D721Med (cell line): ENCODE results near the gene ZNRD2.

ENCODE experiments used
- DNase-seq: peaks from one replicate; pipeline ENCODE4 v3.0.0; 2011; ENCODE audit warnings: low spot score; ENCODE audit not compliant: insufficient read length
- FAIRE-seq: peaks from 2 replicates; lab custom pipeline; 2011; peaks lifted over from hg19 to GRCh38; lab: Jason Lieb, UNC
- TF ChIP-seq, protein P1 (sequence below): IDR thresholded peaks from 2 replicates; pipeline ENCODE4 v1.5.1; 2012; ENCODE audit warnings: mild to moderate bottlenecking, control low read depth; ENCODE audit not compliant: insufficient read depth; ENCODE audit errors: missing control alignments

ZNRD2 gene

DNA sequence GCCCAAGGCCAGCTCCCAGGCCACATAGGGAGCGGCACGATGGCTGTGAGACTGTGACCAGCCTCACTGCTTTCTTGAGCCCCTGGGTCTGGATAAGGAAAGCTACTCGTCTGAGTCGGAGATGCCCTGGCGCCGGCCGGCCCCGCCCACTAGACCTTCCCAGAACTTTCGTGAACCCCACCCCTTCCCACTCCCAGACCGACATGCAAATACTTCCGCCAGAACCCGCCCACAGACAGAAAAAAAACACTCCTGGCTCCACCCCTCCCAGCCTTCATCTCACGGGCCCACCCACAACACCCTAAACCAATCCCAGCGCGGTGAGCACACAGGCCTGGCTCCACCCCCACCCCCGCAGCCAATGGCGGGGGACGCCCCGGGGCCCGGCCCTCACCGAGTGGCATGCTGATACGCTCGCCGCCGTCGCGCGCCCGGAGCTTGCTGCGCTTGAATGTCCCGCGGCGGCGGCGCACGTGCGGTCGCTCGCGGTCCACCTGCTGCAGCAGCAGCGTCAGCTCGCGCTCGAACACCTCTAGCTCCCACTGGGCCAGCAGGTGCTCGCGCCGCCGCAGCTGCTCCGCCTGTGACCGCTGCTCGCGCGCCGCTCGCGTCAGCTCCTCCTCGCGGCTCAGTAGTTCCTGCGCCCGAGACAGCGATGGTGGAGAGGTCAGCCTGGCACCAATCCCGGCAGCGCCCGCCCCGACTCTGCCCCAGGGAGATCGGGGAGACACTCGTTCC, 36.8 kb downstream of the ZNRD2 start:
- no peak for FAIRE-seq
- peak; percentile 100 for DNase-seq
- TF ChIP-seq, protein P1, sequence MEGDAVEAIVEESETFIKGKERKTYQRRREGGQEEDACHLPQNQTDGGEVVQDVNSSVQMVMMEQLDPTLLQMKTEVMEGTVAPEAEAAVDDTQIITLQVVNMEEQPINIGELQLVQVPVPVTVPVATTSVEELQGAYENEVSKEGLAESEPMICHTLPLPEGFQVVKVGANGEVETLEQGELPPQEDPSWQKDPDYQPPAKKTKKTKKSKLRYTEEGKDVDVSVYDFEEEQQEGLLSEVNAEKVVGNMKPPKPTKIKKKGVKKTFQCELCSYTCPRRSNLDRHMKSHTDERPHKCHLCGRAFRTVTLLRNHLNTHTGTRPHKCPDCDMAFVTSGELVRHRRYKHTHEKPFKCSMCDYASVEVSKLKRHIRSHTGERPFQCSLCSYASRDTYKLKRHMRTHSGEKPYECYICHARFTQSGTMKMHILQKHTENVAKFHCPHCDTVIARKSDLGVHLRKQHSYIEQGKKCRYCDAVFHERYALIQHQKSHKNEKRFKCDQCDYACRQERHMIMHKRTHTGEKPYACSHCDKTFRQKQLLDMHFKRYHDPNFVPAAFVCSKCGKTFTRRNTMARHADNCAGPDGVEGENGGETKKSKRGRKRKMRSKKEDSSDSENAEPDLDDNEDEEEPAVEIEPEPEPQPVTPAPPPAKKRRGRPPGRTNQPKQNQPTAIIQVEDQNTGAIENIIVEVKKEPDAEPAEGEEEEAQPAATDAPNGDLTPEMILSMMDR = no peak

DNA sequence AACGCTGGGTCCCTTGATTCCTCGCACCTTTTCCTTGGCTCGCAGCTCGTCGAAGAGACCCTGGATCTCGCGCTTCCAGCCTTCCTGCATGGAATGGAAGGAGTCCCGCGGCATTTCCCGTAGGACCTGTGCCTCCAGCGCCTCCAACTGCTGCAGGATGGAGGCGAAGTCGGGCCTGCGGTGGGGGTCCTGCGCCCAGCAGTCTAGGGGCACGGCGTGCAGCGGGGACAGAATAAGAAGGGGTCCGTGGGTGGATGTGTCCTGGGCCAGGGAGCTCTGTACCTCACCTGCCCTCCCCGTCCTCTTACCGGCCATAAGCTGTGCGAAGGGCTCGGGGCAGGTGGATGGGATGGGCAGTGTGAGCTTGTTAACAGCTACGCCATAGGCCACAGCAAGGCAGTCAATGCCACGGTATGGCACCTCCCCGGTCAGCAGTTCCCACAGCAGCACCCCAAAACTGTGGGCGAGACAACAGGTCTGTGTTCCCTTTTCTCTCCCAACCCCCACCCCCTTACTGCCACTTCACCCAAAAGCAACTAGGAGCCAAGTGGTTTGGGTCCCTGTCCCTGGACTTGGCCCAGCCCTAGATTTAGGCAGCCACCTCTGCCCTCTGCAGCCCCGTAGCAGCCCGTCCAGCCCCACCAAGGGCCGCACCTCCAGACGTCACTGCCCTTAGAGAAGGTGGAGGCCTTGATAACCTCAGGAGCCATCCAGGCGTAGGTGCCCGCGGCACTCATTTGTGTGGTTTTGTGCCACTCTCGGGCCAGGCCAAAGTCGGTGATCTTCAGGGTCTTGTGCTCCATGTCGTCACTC, 37.5 kb downstream of the ZNRD2 start:
- DNase-seq = no peak
- TF ChIP-seq, protein P1 = no peak
- no peak for FAIRE-seq

DNA sequence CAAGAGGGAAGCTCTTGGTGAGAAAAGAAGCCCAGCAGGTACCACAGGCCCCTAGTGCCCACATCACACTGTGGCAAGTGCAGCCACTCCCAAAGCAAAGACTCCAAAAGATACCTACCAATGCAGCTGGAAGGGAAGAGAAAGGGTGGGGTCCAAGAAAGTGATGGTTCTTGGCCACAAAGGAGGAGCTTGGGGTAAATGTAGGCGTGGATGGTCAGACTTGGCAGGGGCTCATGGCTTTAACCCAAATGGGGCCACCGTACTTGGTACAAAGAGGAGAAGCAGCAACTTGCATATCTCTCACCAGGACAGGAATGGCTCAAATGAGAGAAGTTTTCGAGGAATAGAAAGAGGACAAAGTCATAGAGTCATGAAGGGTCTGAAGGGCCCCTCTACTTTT, 39.0 kb downstream of the ZNRD2 start:
- no peak for FAIRE-seq
- no peak for DNase-seq

DNA sequence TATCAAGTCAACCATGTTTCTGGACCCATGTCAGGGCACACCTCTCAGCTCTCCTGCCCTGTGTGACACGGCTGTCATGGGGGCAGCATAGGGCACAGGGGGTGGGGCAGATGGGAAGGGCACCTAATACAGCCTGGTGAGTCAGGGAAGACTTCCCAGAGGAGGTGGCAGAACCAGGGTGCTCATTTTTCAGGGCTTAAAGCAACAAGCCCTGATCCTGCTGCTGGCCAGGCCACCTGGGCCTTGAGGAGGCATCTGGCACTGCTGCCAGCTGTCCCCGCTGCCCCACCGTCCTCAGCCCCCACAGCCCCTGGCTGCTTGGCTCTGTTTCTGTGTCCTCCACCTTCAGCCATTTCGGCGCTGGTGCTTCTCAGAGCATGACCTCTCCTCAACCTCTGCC, 39.4 kb downstream of the ZNRD2 start:
- TF ChIP-seq, protein P1 = no peak
- FAIRE-seq (no peak), DNase-seq (no peak)

More for the DNA sequence above, 39.0 kb downstream of the ZNRD2 start:
- TF ChIP-seq, protein P1 = no peak

DNA sequence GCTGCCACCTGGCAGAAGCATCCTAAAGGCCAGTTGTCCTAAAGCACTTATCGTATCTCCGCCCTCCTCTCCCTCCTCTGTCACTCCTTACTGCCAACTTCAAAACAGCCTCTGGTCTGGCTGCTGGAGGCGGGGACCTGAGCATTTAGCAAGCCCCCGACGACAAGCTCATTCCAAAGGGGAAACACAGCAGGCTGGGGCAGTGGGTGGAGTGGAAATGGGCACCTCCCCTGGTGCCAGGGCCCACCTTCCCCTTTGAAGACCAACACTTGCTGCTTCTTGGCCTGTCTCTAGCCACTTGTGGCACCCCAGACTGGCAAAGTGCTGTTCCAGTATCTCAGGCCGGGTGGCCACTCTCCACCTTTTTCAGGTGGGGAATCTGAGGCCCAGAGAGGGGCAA, 40.1 kb downstream of the ZNRD2 start:
- TF ChIP-seq, protein P1 = no peak
- FAIRE-seq = no peak

DNA sequence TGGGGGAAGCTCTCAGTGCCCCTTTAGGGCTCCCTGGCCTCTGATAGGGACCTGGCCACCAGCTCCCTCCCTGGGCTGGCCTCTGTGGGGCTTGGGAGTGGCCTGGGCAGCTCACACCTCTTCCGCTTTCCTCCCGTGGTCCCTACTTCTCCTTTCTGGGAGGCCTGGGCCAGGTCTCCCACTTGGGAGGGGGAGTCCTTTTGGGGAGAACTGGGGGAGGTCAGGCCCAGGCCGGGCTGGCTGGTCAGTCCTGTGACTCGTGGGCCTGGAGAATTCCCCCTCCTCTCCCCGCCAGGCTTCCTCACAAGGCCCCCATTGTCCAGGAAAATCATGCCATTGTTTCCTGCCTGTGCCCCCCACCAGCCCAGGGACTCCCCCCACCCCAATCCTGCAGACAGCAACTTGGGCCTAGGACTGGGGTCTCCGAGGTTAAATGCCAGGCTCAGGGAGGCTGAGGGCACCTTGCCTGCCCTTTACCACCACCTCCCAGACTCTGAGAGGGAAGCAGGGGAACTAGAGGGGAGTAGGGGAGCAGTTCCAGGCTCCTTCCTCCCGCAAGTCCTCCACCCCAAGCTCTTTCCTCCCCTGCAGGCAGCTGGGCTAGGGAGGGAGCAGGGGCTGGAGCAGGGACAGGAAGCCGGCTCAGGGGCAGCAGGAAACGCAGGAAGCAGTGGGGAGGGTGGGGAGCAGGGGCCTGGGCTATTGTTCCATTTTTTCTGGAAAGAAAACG, 40.9 kb downstream of the ZNRD2 start:
- DNase-seq (no peak), FAIRE-seq (no peak)

More for the DNA sequence above, 40.1 kb downstream of the ZNRD2 start:
- no peak for DNase-seq

More for the DNA sequence above, 40.9 kb downstream of the ZNRD2 start:
- TF ChIP-seq, protein P1 = no peak
